ENCODE results near the gene CHST9. TPM values are rescaled to one million over a fixed set of nuclear protein-coding genes. Genes with fewer than 3 reads are reported as not detected.
A peak's percentile ranks its signal among the peaks of the same experiment; 100 is the strongest.
"Not testable (repeated sequence)": the region's sequence is repeated elsewhere in the genome, so short reads cannot be mapped to it uniquely, and the experiment has no call there.

Gene CHST9
- total RNA-seq, 1 donor from 2014 or later = 5.6 TPM

- DNase-seq (peak; percentile 50), ATAC-seq (peak; percentile 86 to 90)
- Histone ChIP-seq H3K4me1 (no peaks in the 10 kb centered on the region), H3K4me3 (no peak overlapping the region), H3K27ac (no peak overlapping the region), H3K27me3 (ENCODE audit: low read depth) (no peaks in the 10 kb centered on the region), H3K9me3 (no peaks in the 10 kb centered on the region), H3K36me3 (no peaks in the 10 kb centered on the region)
- intact Hi-C loops (cut with DNase I) = no loop called here
- no peak for TF ChIP-seq CTCF (IDR thresholded peaks at IDR 0.05)
Measured at GRCh38 chr18:26940744-26941398, 244.2 kb downstream of the CHST9 start.

- intact Hi-C loops (cut with DNase I) = no loop called here
- Histone ChIP-seq H3K27ac (no peak overlapping the region), H3K4me1 (no peaks in the 10 kb centered on the region), H3K27me3 (ENCODE audit: low read depth) (no peaks in the 10 kb centered on the region), H3K36me3 (no peaks in the 10 kb centered on the region), H3K4me3 (no peak overlapping the region), H3K9me3 (no peaks in the 10 kb centered on the region)
- no peak for TF ChIP-seq CTCF (IDR thresholded peaks at IDR 0.05)
- DNase-seq (no peak), ATAC-seq (no peak)
Measured at GRCh38 chr18:26931659-26932058, 253.4 kb downstream of the CHST9 start.

GRCh38 chr18:26930630-26931029, 254.5 kb downstream of the CHST9 start:
- H3K27me3 ChIP-seq (ENCODE audit: low read depth) = no peaks in the 10 kb centered on the region
- no peaks in the 10 kb centered on the region for H3K9me3 ChIP-seq
- intact Hi-C loops (cut with DNase I) = no loop called here
- H3K4me1 ChIP-seq = no peaks in the 10 kb centered on the region
- H3K36me3 ChIP-seq = no peaks in the 10 kb centered on the region
- DNase-seq (no peak), ATAC-seq (no peak)
- TF ChIP-seq CTCF (IDR thresholded peaks at IDR 0.05) = no peak
- no peak overlapping the region for H3K4me3 ChIP-seq
- H3K27ac ChIP-seq = no peak overlapping the region

GRCh38 chr18:26928670-26929313, 256.3 kb downstream of the CHST9 start:
- DNase-seq = peak; percentile 59
- no peaks in the 10 kb centered on the region for H3K36me3 ChIP-seq
- intact Hi-C loops (cut with DNase I) = no loop called here
- H3K9me3 ChIP-seq = no peaks in the 10 kb centered on the region
- TF ChIP-seq CTCF (IDR thresholded peaks at IDR 0.05) = no peak
- H3K4me3 ChIP-seq = no peak overlapping the region
- no peaks in the 10 kb centered on the region for H3K27me3 ChIP-seq (ENCODE audit: low read depth)
- ATAC-seq = peak; percentile 94
- peak overlapping the region; percentile 53 for H3K27ac ChIP-seq
- no peaks in the 10 kb centered on the region for H3K4me1 ChIP-seq

- H3K36me3 ChIP-seq; H3K27me3 ChIP-seq (ENCODE audit: low read depth); H3K4me1 ChIP-seq; intact Hi-C loops (cut with DNase I); DNase-seq; H3K9me3 ChIP-seq; H3K4me3 ChIP-seq: not testable (repeated sequence)
- ATAC-seq = peak; percentile 32 to 38
- H3K27ac ChIP-seq = peak overlapping the region; percentile 53
Measured at GRCh38 chr18:26927822-26928221, 257.3 kb downstream of the CHST9 start.

- DNase-seq = no peak
Measured at GRCh38 chr18:26926066-26926675, 258.9 kb downstream of the CHST9 start.

More at GRCh38 chr18:26926066-26926675, 258.9 kb downstream of the CHST9 start:
- intact Hi-C loops (cut with DNase I) = no loop called here
- Histone ChIP-seq H3K36me3 (no peaks in the 10 kb centered on the region), H3K27me3 (ENCODE audit: low read depth) (no peaks in the 10 kb centered on the region), H3K4me3 (no peak overlapping the region), H3K27ac (no peak overlapping the region), H3K9me3 (no peaks in the 10 kb centered on the region), H3K4me1 (no peaks in the 10 kb centered on the region)
- no peak for ATAC-seq
- TF ChIP-seq CTCF (IDR thresholded peaks at IDR 0.05) = no peak
